Measurements from ENCODE around the gene F5.

The F5 gene

GRCh38 chr1:169588112-169588511 is 1.8 kb upstream of the F5 start:
- DNase-seq: no peak

- no peak for DNase-seq
Observed at GRCh38 chr1:169586067-169586394, 250 bp downstream of the F5 start.

- DNase-seq: no peak
Observed at GRCh38 chr1:169585181-169585580, 1.1 kb downstream of the F5 start.

- DNase-seq: peak; percentile 49
Observed at GRCh38 chr1:169584483-169585144, 1.7 kb downstream of the F5 start.

- DNase-seq: no peak
Observed at GRCh38 chr1:169577981-169578738, 8.1 kb downstream of the F5 start.

GRCh38 chr1:169576935-169577331 is 9.3 kb downstream of the F5 start:
- DNase-seq: no peak

- no peak for DNase-seq
Observed at GRCh38 chr1:169576241-169576934, 9.9 kb downstream of the F5 start.

- DNase-seq: no peak
Observed at GRCh38 chr1:169574336-169574735, 11.9 kb downstream of the F5 start.

- DNase-seq: no peak
Observed at GRCh38 chr1:169572187-169572586, 14.1 kb downstream of the F5 start.

GRCh38 chr1:169571450-169571849 is 14.8 kb downstream of the F5 start:
- no peak for DNase-seq

GRCh38 chr1:169570172-169570574 is 16.1 kb downstream of the F5 start:
- DNase-seq: no peak

- DNase-seq: no peak
Observed at GRCh38 chr1:169568497-169568896, 17.8 kb downstream of the F5 start.

GRCh38 chr1:169565335-169566271 is 20.7 kb downstream of the F5 start:
- no peak for DNase-seq

GRCh38 chr1:169563650-169564049 is 22.6 kb downstream of the F5 start:
- no peak for DNase-seq

- DNase-seq: no peak
Observed at GRCh38 chr1:169563019-169563615, 23.2 kb downstream of the F5 start.

- no peak for DNase-seq
Observed at GRCh38 chr1:169561692-169562091, 24.6 kb downstream of the F5 start.

- no peak for DNase-seq
Observed at GRCh38 chr1:169557131-169557530, 29.1 kb downstream of the F5 start.

- DNase-seq: no peak
Observed at GRCh38 chr1:169550294-169550693, 36.0 kb downstream of the F5 start.

- DNase-seq: no peak
Observed at GRCh38 chr1:169548282-169548681, 38.0 kb downstream of the F5 start.

GRCh38 chr1:169546087-169546995 is 39.9 kb downstream of the F5 start:
- peak; percentile 46 for DNase-seq

- no peak for DNase-seq
Observed at GRCh38 chr1:169545472-169545871, 40.8 kb downstream of the F5 start.

All from stimulated activated CD4-positive, alpha-beta T cell treated with anti-CD3 and anti-CD28 coated beads, Interleukin-15, amount 100 ng/mL, for 24 hours (primary cell).